Measurements from ENCODE around the gene PCCB. TPM values are rescaled to one million over a fixed set of nuclear protein-coding genes. Genes with fewer than 3 reads are reported as not detected.

The PCCB gene
- total RNA-seq, 1 donor from 2014 or later, result 63.6 TPM

- H3K4me3 ChIP-seq (ENCODE audit: low read depth, low read length), result no peak overlapping the region
- no peaks in the 10 kb centered on the region for H3K27me3 ChIP-seq (ENCODE audit: control insufficient read depth, insufficient read depth, low read length)
- DNase-seq (ENCODE audit: low read depth), result peak; percentile 65
- H3K36me3 ChIP-seq (ENCODE audit: control insufficient read depth, insufficient read depth, low read length), result no peaks in the 10 kb centered on the region
- TF ChIP-seq CTCF (IDR thresholded peaks at IDR 0.05; ENCODE audit: insufficient read depth, low read length, poor library complexity, severe bottlenecking), result no peak
Observed at GRCh38 chr3:136343873-136344555, 93.9 kb downstream of the PCCB start.

- DNase-seq (ENCODE audit: low read depth), result no peak
- no peak for TF ChIP-seq CTCF (IDR thresholded peaks at IDR 0.05; ENCODE audit: insufficient read depth, low read length, poor library complexity, severe bottlenecking)
Observed at GRCh38 chr3:136346486-136346885, 96.3 kb downstream of the PCCB start.

GRCh38 chr3:136350132-136350531, 100.0 kb downstream of the PCCB start:
- peak; percentile 60 for DNase-seq (ENCODE audit: low read depth)
- no peaks in the 10 kb centered on the region for H3K36me3 ChIP-seq (ENCODE audit: control insufficient read depth, insufficient read depth, low read length)
- TF ChIP-seq CTCF (IDR thresholded peaks at IDR 0.05; ENCODE audit: insufficient read depth, low read length, poor library complexity, severe bottlenecking), result no peak
- no peak overlapping the region for H3K4me3 ChIP-seq (ENCODE audit: low read depth, low read length)
- no peaks in the 10 kb centered on the region for H3K27me3 ChIP-seq (ENCODE audit: control insufficient read depth, insufficient read depth, low read length)

More at GRCh38 chr3:136346486-136346885, 96.3 kb downstream of the PCCB start:
- Histone ChIP-seq H3K4me3 (ENCODE audit: low read depth, low read length) (no peak overlapping the region), H3K36me3 (ENCODE audit: control insufficient read depth, insufficient read depth, low read length) (no peaks in the 10 kb centered on the region), H3K27me3 (ENCODE audit: control insufficient read depth, insufficient read depth, low read length) (no peaks in the 10 kb centered on the region)

GRCh38 chr3:136350557-136350956, 100.4 kb downstream of the PCCB start:
- Histone ChIP-seq H3K36me3 (ENCODE audit: control insufficient read depth, insufficient read depth, low read length) (no peaks in the 10 kb centered on the region), H3K4me3 (ENCODE audit: low read depth, low read length) (no peak overlapping the region), H3K27me3 (ENCODE audit: control insufficient read depth, insufficient read depth, low read length) (no peaks in the 10 kb centered on the region)
- TF ChIP-seq CTCF (IDR thresholded peaks at IDR 0.05; ENCODE audit: insufficient read depth, low read length, poor library complexity, severe bottlenecking), result no peak
- DNase-seq (ENCODE audit: low read depth), result no peak

GRCh38 chr3:136351351-136351750, 101.2 kb downstream of the PCCB start:
- no peak overlapping the region for H3K4me3 ChIP-seq (ENCODE audit: low read depth, low read length)
- no peak for TF ChIP-seq CTCF (IDR thresholded peaks at IDR 0.05; ENCODE audit: insufficient read depth, low read length, poor library complexity, severe bottlenecking)
- DNase-seq (ENCODE audit: low read depth), result no peak
- H3K36me3 ChIP-seq (ENCODE audit: control insufficient read depth, insufficient read depth, low read length), result no peaks in the 10 kb centered on the region
- H3K27me3 ChIP-seq (ENCODE audit: control insufficient read depth, insufficient read depth, low read length), result no peaks in the 10 kb centered on the region

- DNase-seq (ENCODE audit: low read depth), result no peak
- no peak overlapping the region for H3K4me3 ChIP-seq (ENCODE audit: low read depth, low read length)
- H3K36me3 ChIP-seq (ENCODE audit: control insufficient read depth, insufficient read depth, low read length), result no peaks in the 10 kb centered on the region
- TF ChIP-seq CTCF (IDR thresholded peaks at IDR 0.05; ENCODE audit: insufficient read depth, low read length, poor library complexity, severe bottlenecking), result no peak
- H3K27me3 ChIP-seq (ENCODE audit: control insufficient read depth, insufficient read depth, low read length), result no peaks in the 10 kb centered on the region
Observed at GRCh38 chr3:136351905-136352304, 101.8 kb downstream of the PCCB start.
